Hepatocyte (in vitro differentiated cells): Measurements from ENCODE around the gene SKAP1. TPM values are rescaled to one million over a fixed set of nuclear protein-coding genes. Genes with fewer than 3 reads are reported as not detected.
A peak's percentile ranks its signal among the peaks of the same experiment; 100 is the strongest.

ENCODE experiments used
- DNase-seq: peaks from one replicate; pipeline ENCODE4 v3.0.0-alpha.2; 2016; ENCODE audit warnings: low spot score
- H2AFZ ChIP-seq: fragments of 200-600 bp; sonication (generic); 2 replicates; pipeline ENCODE4 v1.6.0; 2016; ENCODE audit warnings: antibody characterized with exemption, mild to moderate bottlenecking
- H3K27ac ChIP-seq: fragments of 200-600 bp; sonication (generic); 2 replicates; pipeline ENCODE4 v1.5.1; 2016; ENCODE audit warnings: mild to moderate bottlenecking
- H3K27me3 ChIP-seq: fragments of 200-600 bp; sonication (generic); 2 replicates; pipeline ENCODE4 v1.6.1; 2016
- H3K36me3 ChIP-seq: fragments of 200-600 bp; sonication (generic); replicated peaks from 2 replicates; pipeline ENCODE4 v1.5.1; 2016; ENCODE audit warnings: low read depth; ENCODE audit not compliant: insufficient read depth
- H3K4me1 ChIP-seq: fragments of 200-600 bp; sonication (generic); 2 replicates; pipeline ENCODE4 v1.5.1; 2016; ENCODE audit warnings: mild to moderate bottlenecking, moderate library complexity; ENCODE audit not compliant: insufficient read depth
- H3K4me2 ChIP-seq: fragments of 200-600 bp; sonication (generic); 2 replicates; pipeline ENCODE4 v1.6.0; 2016
- H3K4me3 ChIP-seq: fragments of 200-600 bp; sonication (generic); 2 replicates; pipeline ENCODE4 v1.5.1; 2016; ENCODE audit warnings: mild to moderate bottlenecking
- H3K79me2 ChIP-seq: fragments of 200-600 bp; sonication (generic); 2 replicates; pipeline ENCODE4 v1.6.0; 2017; ENCODE audit warnings: mild to moderate bottlenecking
- H3K9me2 ChIP-seq: fragments of 200-600 bp; sonication (generic); replicated peaks from 2 replicates; pipeline ENCODE4 v1.6.0; 2017; ENCODE audit warnings: mild to moderate bottlenecking; ENCODE audit not compliant: insufficient read depth
- H3K9me3 ChIP-seq: fragments of 200-600 bp; sonication (generic); 2 replicates; pipeline ENCODE4 v1.5.1; 2016; ENCODE audit warnings: low read depth, mild to moderate bottlenecking
- H4K20me1 ChIP-seq: fragments of 200-600 bp; sonication (generic); 2 replicates; pipeline ENCODE4 v1.6.0; 2016; ENCODE audit warnings: mild to moderate bottlenecking; ENCODE audit not compliant: insufficient read depth, poor library complexity, severe bottlenecking
- EZH2 ChIP-seq: fragments of 200-600 bp; sonication (generic); IDR thresholded peaks from 2 replicates; pipeline ENCODE4 v1.6.1; 2016; ENCODE audit warnings: antibody characterized with exemption, mild to moderate bottlenecking, borderline replicate concordance
- EZH2phosphoT487 ChIP-seq: fragments of 200-600 bp; sonication (generic); IDR thresholded peaks from one replicate; pipeline ENCODE4 v1.6.1; 2018; ENCODE audit warnings: antibody characterized with exemption, mild to moderate bottlenecking, low read depth, moderate library complexity; ENCODE audit not compliant: unreplicated experiment, severe bottlenecking
- WGBS: methylation state at CpG from one replicate; pipeline ENCODE4 v1.1.6; 2016; ENCODE audit warnings: low lambda C conversion rate; ENCODE audit errors: missing lambda C conversion rate; 5-methylcytosine and 5-hydroxymethylcytosine counted together
- polyA plus RNA-seq: library from polyadenylated mRNA; unstranded; fragments of >200 nt; fragmentation: Nextera tagmentation; extraction: Ambion mirVana; gene quantifications from 2 replicates; pipeline ENCODE4 v1.2.1, GENCODE V29; 2016
- total RNA-seq: library from RNA; depleted of rRNA; stranded (reverse); fragments of >200 nt; gene quantifications from 2 replicates; pipeline ENCODE4 v1.2.3, GENCODE V29; 2014
- TF ChIP-seq, protein P1 (sequence below): fragments of 200-600 bp; sonication (generic); IDR thresholded peaks from 2 replicates; pipeline ENCODE4 v1.5.1; 2016; ENCODE audit warnings: antibody characterized with exemption, mild to moderate bottlenecking; ENCODE audit not compliant: poor library complexity

SKAP1 gene
- total and polyA plus RNA-seq, 2 experiments from 2014 or later, result 1.4 to 3.0 TPM

- H3K4me3 ChIP-seq, result no peak overlapping the region
- WGBS, result 50% methylated on average over 5 of the region's 5 CpGs
- H4K20me1 ChIP-seq, result no peaks in the 10 kb centered on the region
- H3K36me3 ChIP-seq, result no peaks in the 10 kb centered on the region
- no peak for TF ChIP-seq EZH2phosphoT487
- TF ChIP-seq, protein P1, sequence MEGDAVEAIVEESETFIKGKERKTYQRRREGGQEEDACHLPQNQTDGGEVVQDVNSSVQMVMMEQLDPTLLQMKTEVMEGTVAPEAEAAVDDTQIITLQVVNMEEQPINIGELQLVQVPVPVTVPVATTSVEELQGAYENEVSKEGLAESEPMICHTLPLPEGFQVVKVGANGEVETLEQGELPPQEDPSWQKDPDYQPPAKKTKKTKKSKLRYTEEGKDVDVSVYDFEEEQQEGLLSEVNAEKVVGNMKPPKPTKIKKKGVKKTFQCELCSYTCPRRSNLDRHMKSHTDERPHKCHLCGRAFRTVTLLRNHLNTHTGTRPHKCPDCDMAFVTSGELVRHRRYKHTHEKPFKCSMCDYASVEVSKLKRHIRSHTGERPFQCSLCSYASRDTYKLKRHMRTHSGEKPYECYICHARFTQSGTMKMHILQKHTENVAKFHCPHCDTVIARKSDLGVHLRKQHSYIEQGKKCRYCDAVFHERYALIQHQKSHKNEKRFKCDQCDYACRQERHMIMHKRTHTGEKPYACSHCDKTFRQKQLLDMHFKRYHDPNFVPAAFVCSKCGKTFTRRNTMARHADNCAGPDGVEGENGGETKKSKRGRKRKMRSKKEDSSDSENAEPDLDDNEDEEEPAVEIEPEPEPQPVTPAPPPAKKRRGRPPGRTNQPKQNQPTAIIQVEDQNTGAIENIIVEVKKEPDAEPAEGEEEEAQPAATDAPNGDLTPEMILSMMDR, result peak; percentile 26
- no peak for TF ChIP-seq EZH2
- peak; percentile 23 for DNase-seq
- no peaks in the 10 kb centered on the region for H3K27me3 ChIP-seq
- no peak overlapping the region for H3K4me2 ChIP-seq
- H3K9me2 ChIP-seq, result no peaks in the 10 kb centered on the region
- no peak overlapping the region for H2AFZ ChIP-seq
- no peak overlapping the region for H3K27ac ChIP-seq
- peaks cover 13% of the 10 kb centered on the region for H3K4me1 ChIP-seq
- H3K79me2 ChIP-seq, result no peaks in the 10 kb centered on the region
- H3K9me3 ChIP-seq, result no peaks in the 10 kb centered on the region
These were observed 168.6 kb downstream of the SKAP1 start for GRCh38 chr17:48261297-48261880.

DNA sequence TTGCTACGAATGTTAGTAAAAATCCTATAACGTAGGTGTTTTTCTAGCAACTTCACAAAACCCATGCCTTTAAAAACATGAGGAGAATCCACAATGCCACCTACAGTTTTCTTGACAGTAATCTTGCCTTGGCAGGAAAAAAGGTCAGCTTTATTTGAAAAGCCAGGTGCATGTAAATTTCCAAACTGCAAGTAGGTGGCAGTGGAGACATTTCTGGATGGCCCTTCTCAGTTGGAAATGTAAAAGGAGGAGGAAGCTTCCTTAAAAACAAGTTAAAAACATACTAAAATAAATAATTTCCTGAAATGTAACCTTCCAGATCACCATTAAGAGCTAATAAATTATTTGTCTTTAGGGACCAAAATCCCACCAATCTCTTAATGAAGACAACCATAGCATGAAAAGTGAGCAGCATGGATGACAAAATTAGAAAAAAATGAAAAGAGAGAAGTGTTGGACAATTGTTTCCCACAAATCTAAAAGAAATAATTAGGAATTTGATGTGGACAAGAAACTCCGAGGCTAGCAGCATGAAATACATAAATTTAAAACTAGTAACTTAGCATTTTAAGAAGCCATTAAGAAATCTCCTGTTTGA is 170.2 kb downstream of the SKAP1 start:
- no peak for TF ChIP-seq EZH2phosphoT487
- TF ChIP-seq, protein P1, result peak; percentile 72
- Histone ChIP-seq H3K36me3 (no peaks in the 10 kb centered on the region), H3K9me3 (no peaks in the 10 kb centered on the region), H2AFZ (no peak overlapping the region), H3K79me2 (no peaks in the 10 kb centered on the region), H3K27ac (no peak overlapping the region), H3K4me1 (peaks cover 5% of the 10 kb centered on the region), H3K9me2 (no peaks in the 10 kb centered on the region), H4K20me1 (no peaks in the 10 kb centered on the region), H3K27me3 (no peaks in the 10 kb centered on the region), H3K4me2 (no peak overlapping the region), H3K4me3 (no peak overlapping the region)
- 17% methylated on average over 3 of the region's 3 CpGs for WGBS
- peak; percentile 71 for DNase-seq

GRCh38 chr17:48258331-48258730 is 171.7 kb downstream of the SKAP1 start:
- Histone ChIP-seq H3K27me3 (no peaks in the 10 kb centered on the region), H4K20me1 (no peaks in the 10 kb centered on the region), H3K27ac (no peak overlapping the region), H3K4me2 (no peak overlapping the region), H3K9me2 (no peaks in the 10 kb centered on the region), H3K79me2 (no peaks in the 10 kb centered on the region), H3K36me3 (no peaks in the 10 kb centered on the region), H3K4me1 (no peaks in the 10 kb centered on the region), H2AFZ (no peak overlapping the region), H3K4me3 (no peak overlapping the region), H3K9me3 (no peaks in the 10 kb centered on the region)
- TF ChIP-seq EZH2 (no peak), EZH2phosphoT487 (no peak)
- TF ChIP-seq, protein P1, result no peak
- WGBS, result 46% methylated on average over 1 of the region's 1 CpG
- no peak for DNase-seq
